ENCODE results near the gene YPEL2.

The YPEL2 gene

DNA sequence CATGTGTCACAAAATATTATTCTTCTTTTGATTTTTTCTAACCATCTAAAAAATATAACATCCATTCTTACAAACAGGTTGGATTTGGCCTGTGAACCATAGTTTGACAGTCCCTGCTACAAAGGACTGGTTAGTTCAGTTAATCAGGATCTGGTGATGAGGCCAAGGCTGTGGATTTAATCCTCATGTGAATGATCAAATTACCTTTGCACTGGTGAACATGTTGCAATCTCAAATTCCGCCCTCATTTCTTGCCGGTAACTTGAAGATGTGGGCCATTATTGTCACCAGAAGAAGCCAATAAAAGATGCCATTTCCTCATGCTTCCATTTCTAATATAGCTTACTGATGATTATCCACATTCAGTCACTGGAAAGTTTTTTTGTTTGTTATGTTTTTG, 35.3 kb upstream of the YPEL2 start:
- Histone ChIP-seq H3K36me3 (ENCODE audit: low read length) (no peaks in the 10 kb centered on the region), H3K4me2 (ENCODE audit: low read depth, low read length, poor library complexity, severe bottlenecking) (no peak overlapping the region), H3K4me3 (ENCODE audit: insufficient read depth, low read length, poor library complexity, severe bottlenecking) (no peak overlapping the region), H3K79me2 (ENCODE audit: insufficient read depth, low read length) (no peaks in the 10 kb centered on the region), H2AFZ (ENCODE audit: low read depth, low read length, severe bottlenecking) (no peak overlapping the region), H3K9ac (ENCODE audit: low read length) (no peak overlapping the region), H3K27me3 (ENCODE audit: low read length) (no peaks in the 10 kb centered on the region), H4K20me1 (ENCODE audit: low read depth, low read length) (no peaks in the 10 kb centered on the region), H3F3A (ENCODE audit: insufficient read depth) (no peaks in the 10 kb centered on the region), H3K9me2 (replicated peaks; ENCODE audit: insufficient read depth, low read length) (no peaks in the 10 kb centered on the region), H3K27ac (ENCODE audit: low read depth, low read length) (no peak overlapping the region), H3K9me3 (ENCODE audit: insufficient read depth, low read length) (no peaks in the 10 kb centered on the region)
- TF ChIP-seq, protein P1, sequence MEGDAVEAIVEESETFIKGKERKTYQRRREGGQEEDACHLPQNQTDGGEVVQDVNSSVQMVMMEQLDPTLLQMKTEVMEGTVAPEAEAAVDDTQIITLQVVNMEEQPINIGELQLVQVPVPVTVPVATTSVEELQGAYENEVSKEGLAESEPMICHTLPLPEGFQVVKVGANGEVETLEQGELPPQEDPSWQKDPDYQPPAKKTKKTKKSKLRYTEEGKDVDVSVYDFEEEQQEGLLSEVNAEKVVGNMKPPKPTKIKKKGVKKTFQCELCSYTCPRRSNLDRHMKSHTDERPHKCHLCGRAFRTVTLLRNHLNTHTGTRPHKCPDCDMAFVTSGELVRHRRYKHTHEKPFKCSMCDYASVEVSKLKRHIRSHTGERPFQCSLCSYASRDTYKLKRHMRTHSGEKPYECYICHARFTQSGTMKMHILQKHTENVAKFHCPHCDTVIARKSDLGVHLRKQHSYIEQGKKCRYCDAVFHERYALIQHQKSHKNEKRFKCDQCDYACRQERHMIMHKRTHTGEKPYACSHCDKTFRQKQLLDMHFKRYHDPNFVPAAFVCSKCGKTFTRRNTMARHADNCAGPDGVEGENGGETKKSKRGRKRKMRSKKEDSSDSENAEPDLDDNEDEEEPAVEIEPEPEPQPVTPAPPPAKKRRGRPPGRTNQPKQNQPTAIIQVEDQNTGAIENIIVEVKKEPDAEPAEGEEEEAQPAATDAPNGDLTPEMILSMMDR (IDR thresholded peaks at IDR 0.05; ENCODE audit: insufficient read depth, low read length, poor library complexity, severe bottlenecking) = no peak
- no peak for TF ChIP-seq EZH2phosphoT487 (conservative IDR thresholded peaks at IDR 0.05; ENCODE audit: low read length)

DNA sequence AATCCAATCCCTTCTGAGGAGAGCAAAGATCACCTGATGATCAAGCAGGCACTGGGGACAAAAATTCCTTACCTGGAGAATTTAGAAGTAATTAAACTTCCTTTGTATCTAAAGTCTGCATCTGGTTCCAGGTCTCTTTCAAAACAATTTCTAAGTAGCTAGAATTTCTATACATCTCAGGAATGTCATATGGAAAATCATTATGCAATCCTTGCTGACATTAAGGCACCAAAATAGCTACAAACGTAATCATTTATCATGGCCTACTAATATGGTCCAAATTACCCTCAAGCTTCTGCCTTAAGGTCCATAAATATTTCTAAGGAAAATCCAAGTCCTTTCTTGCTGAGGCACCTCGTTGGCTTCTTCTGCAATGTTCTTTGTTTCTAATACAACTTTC, 32.9 kb upstream of the YPEL2 start:
- Histone ChIP-seq H2AFZ (ENCODE audit: low read depth, low read length, severe bottlenecking) (no peak overlapping the region), H3K9me2 (replicated peaks; ENCODE audit: insufficient read depth, low read length) (no peaks in the 10 kb centered on the region), H3K27me3 (ENCODE audit: low read length) (no peaks in the 10 kb centered on the region), H3K36me3 (ENCODE audit: low read length) (no peaks in the 10 kb centered on the region), H3K9me3 (ENCODE audit: insufficient read depth, low read length) (no peaks in the 10 kb centered on the region), H3K27ac (ENCODE audit: low read depth, low read length) (no peak overlapping the region), H3K79me2 (ENCODE audit: insufficient read depth, low read length) (no peaks in the 10 kb centered on the region), H3K4me3 (ENCODE audit: insufficient read depth, low read length, poor library complexity, severe bottlenecking) (no peak overlapping the region), H4K20me1 (ENCODE audit: low read depth, low read length) (no peaks in the 10 kb centered on the region), H3F3A (ENCODE audit: insufficient read depth) (no peaks in the 10 kb centered on the region), H3K9ac (ENCODE audit: low read length) (no peak overlapping the region), H3K4me2 (ENCODE audit: low read depth, low read length, poor library complexity, severe bottlenecking) (no peak overlapping the region)
- TF ChIP-seq EZH2phosphoT487 (conservative IDR thresholded peaks at IDR 0.05; ENCODE audit: low read length) = no peak
- TF ChIP-seq, protein P1 (IDR thresholded peaks at IDR 0.05; ENCODE audit: insufficient read depth, low read length, poor library complexity, severe bottlenecking) = no peak

DNA sequence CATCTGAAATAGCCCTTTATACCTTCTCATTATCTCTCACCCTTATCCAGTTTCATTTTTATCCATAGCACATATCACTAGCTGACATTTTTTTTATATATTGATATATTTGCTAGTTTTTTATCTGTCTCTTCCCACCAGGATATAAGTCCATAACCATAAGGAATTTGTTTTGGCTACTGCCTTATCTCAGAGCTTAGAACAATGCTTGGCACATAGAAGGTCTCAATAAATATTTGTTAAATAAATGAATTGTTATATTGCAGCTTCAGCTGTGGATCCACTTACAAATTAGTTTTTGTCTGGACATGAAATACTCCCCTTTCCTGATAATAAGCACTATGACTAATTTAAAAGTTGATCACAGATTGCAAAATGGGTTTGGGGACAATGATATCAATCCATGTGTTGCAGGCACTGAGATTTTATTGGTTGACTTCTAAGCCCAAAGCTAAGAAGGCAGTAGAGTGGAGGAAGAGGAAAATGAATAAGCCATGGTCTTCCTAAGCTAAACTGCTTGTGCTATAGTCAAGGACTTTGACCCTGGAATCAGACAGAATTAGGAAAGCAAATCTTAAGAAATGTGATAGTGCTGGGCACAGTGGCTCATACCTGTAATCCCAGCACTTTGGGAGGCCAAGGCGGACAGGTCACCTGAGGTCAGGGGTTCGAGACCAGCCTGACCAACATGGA, 31.9 kb upstream of the YPEL2 start:
- Histone ChIP-seq H2AFZ (ENCODE audit: low read depth, low read length, severe bottlenecking) (no peak overlapping the region), H3K27ac (ENCODE audit: low read depth, low read length) (no peak overlapping the region), H3K79me2 (ENCODE audit: insufficient read depth, low read length) (no peaks in the 10 kb centered on the region), H3K4me2 (ENCODE audit: low read depth, low read length, poor library complexity, severe bottlenecking) (no peak overlapping the region), H3K9me3 (ENCODE audit: insufficient read depth, low read length) (no peaks in the 10 kb centered on the region), H3K4me3 (ENCODE audit: insufficient read depth, low read length, poor library complexity, severe bottlenecking) (no peak overlapping the region), H3K9me2 (replicated peaks; ENCODE audit: insufficient read depth, low read length) (no peaks in the 10 kb centered on the region), H4K20me1 (ENCODE audit: low read depth, low read length) (no peaks in the 10 kb centered on the region), H3K36me3 (ENCODE audit: low read length) (no peaks in the 10 kb centered on the region), H3F3A (ENCODE audit: insufficient read depth) (no peaks in the 10 kb centered on the region), H3K27me3 (ENCODE audit: low read length) (no peaks in the 10 kb centered on the region), H3K9ac (ENCODE audit: low read length) (no peak overlapping the region)
- TF ChIP-seq, protein P1 (IDR thresholded peaks at IDR 0.05; ENCODE audit: insufficient read depth, low read length, poor library complexity, severe bottlenecking) = no peak
- no peak for TF ChIP-seq EZH2phosphoT487 (conservative IDR thresholded peaks at IDR 0.05; ENCODE audit: low read length)

All from SU-DHL-6 (cell line).